ENCODE measurements around the gene DKK1.
"Not testable (repeated sequence)": the region's sequence is repeated elsewhere in the genome, so short reads cannot be mapped to it uniquely, and the experiment has no call there.

Gene DKK1

GRCh38 chr10:52357971-52358370 is 43.9 kb downstream of the DKK1 start:
- no peak for DNase-seq (ENCODE audit: low read depth)
- no peak overlapping the region for H3K4me3 ChIP-seq (ENCODE audit: low read length)
- TF ChIP-seq CTCF (IDR thresholded peaks at IDR 0.05; ENCODE audit: insufficient read depth, low read depth, low read length, missing control alignments): no peak

- no peak for DNase-seq (ENCODE audit: low read depth)
- no peak for TF ChIP-seq CTCF (IDR thresholded peaks at IDR 0.05; ENCODE audit: insufficient read depth, low read depth, low read length, missing control alignments)
- no peak overlapping the region for H3K4me3 ChIP-seq (ENCODE audit: low read length)
These were observed 45.4 kb downstream of the DKK1 start for GRCh38 chr10:52359441-52359840.

GRCh38 chr10:52365547-52366432 is 51.7 kb downstream of the DKK1 start:
- not testable (repeated sequence) for H3K4me3 ChIP-seq (ENCODE audit: low read length); DNase-seq (ENCODE audit: low read depth)

All from epithelial cell of esophagus (primary cell).